WTC11 (cell line): ENCODE measurements around the gene LIPH. TPM values are rescaled to one million over a fixed set of nuclear protein-coding genes. Genes with fewer than 3 reads are reported as not detected.

Source experiments
- ATAC-seq: fragments of 200-7000 bp; cut with Tn5 transposase; 2 replicates; pipeline ENCODE4 v1.10.0; 2021; ENCODE audit warnings: mild to moderate bottlenecking, moderate library complexity
- CTCF ChIA-PET: fragments of 300-600 bp; sonication (Branson Sonifier 250); formaldehyde crosslinking; loops from one replicate; lab custom pipeline; 2021; ENCODE audit warnings: antibody characterized with exemption; lab: Charles Lee
- POLR2A ChIA-PET: fragments of 350-600 bp; sonication (Branson Sonifier 250); formaldehyde crosslinking; loops from one replicate; lab custom pipeline; 2021; ENCODE audit warnings: antibody characterized with exemption; lab: Charles Lee
- DNase-seq: peaks from one replicate; pipeline ENCODE4 v3.0.0; 2021; ENCODE audit warnings: low spot score
- H3K27ac Mint-ChIP-seq: 2 replicates; pipeline ENCODE4 v1.8.0; 2021; ENCODE audit warnings: mixed read lengths
- H3K27me3 Mint-ChIP-seq: 2 replicates; pipeline ENCODE4 v1.8.0; 2021; ENCODE audit warnings: low read depth, mild to moderate bottlenecking, moderate library complexity, mixed read lengths
- H3K36me3 Mint-ChIP-seq: 2 replicates; pipeline ENCODE4 v1.8.0; 2021; ENCODE audit warnings: mixed read lengths
- H3K4me1 Mint-ChIP-seq: 2 replicates; pipeline ENCODE4 v1.8.0; 2022; ENCODE audit warnings: mixed read lengths
- H3K4me3 Mint-ChIP-seq: 2 replicates; pipeline ENCODE4 v1.8.0; 2021; ENCODE audit warnings: mild to moderate bottlenecking, moderate library complexity, mixed read lengths
- H3K9me3 Mint-ChIP-seq: 2 replicates; pipeline ENCODE4 v1.8.0; 2021; ENCODE audit warnings: mixed read lengths
- ARID4B ChIP-seq: sonication (generic); formaldehyde crosslinking; IDR thresholded peaks from 2 replicates; pipeline ENCODE4 v1.8.0; 2023; ENCODE audit warnings: missing genetic modification reagents, mild to moderate bottlenecking, borderline replicate concordance
- ATF6 ChIP-seq: sonication (generic); formaldehyde crosslinking; IDR thresholded peaks from 2 replicates; pipeline ENCODE4 v1.8.1; 2023; ENCODE audit warnings: mild to moderate bottlenecking, missing genetic modification reagents
- CTCF ChIP-seq: fragments of 200-600 bp; IDR thresholded peaks from 2 replicates; pipeline ENCODE4 v1.8.0; 2022; ENCODE audit warnings: antibody characterized with exemption
- ETV6 ChIP-seq: sonication (generic); formaldehyde crosslinking; IDR thresholded peaks from 2 replicates; pipeline ENCODE4 v1.8.1; 2022; ENCODE audit warnings: mild to moderate bottlenecking, missing genetic modification reagents
- HMGXB4 ChIP-seq: sonication (generic); formaldehyde crosslinking; IDR thresholded peaks from 2 replicates; pipeline ENCODE4 v1.8.1; 2023; ENCODE audit warnings: mild to moderate bottlenecking, moderate library complexity, missing genetic modification reagents
- JAZF1 ChIP-seq: fragments of 250-450 bp; sonication (Bioruptor Pico); IDR thresholded peaks from 2 replicates; pipeline ENCODE4 v1.9.0; 2021; ENCODE audit warnings: moderate library complexity, mild to moderate bottlenecking, inconsistent platforms
- JUN ChIP-seq: sonication (generic); formaldehyde crosslinking; IDR thresholded peaks from 2 replicates; pipeline ENCODE4 v1.8.0; 2023; ENCODE audit warnings: mild to moderate bottlenecking, missing genetic modification reagents
- MYBL2 ChIP-seq: sonication (generic); formaldehyde crosslinking; IDR thresholded peaks from 2 replicates; pipeline ENCODE4 v1.8.1; 2023; ENCODE audit warnings: mild to moderate bottlenecking, moderate library complexity, missing genetic modification reagents
- PRDM15 ChIP-seq: sonication (generic); formaldehyde crosslinking; IDR thresholded peaks from 2 replicates; pipeline ENCODE4 v1.8.0; 2022; ENCODE audit warnings: missing genetic modification reagents
- PRRX2 ChIP-seq: fragments of 250-450 bp; sonication (Bioruptor Pico); IDR thresholded peaks from 2 replicates; pipeline ENCODE4 v1.8.0; 2021; ENCODE audit warnings: mild to moderate bottlenecking
- RORB ChIP-seq: fragments of 250-450 bp; sonication (Bioruptor Pico); IDR thresholded peaks from 2 replicates; pipeline ENCODE4 v1.9.0; 2021; ENCODE audit warnings: mild to moderate bottlenecking
- TCF7 ChIP-seq: sonication (generic); formaldehyde crosslinking; IDR thresholded peaks from 2 replicates; pipeline ENCODE4 v1.8.0; 2022; ENCODE audit warnings: mild to moderate bottlenecking, low read depth, missing genetic modification reagents, moderate library complexity
- TP53 ChIP-seq: sonication (generic); formaldehyde crosslinking; IDR thresholded peaks from 2 replicates; pipeline ENCODE4 v1.8.1; 2023; ENCODE audit warnings: mild to moderate bottlenecking, missing genetic modification reagents
- ZBTB21 ChIP-seq: sonication (generic); formaldehyde crosslinking; IDR thresholded peaks from 2 replicates; pipeline ENCODE4 v1.8.1; 2023; ENCODE audit warnings: mild to moderate bottlenecking, missing genetic modification reagents, borderline replicate concordance
- ZNF219 ChIP-seq: sonication (generic); formaldehyde crosslinking; IDR thresholded peaks from 2 replicates; pipeline ENCODE4 v1.8.0; 2023; ENCODE audit warnings: missing genetic modification reagents, mild to moderate bottlenecking, borderline replicate concordance
- ZNF232 ChIP-seq: sonication (generic); formaldehyde crosslinking; IDR thresholded peaks from 2 replicates; pipeline ENCODE4 v1.8.0; 2022; ENCODE audit warnings: mild to moderate bottlenecking, missing genetic modification reagents
- ZNF263 ChIP-seq: sonication (generic); formaldehyde crosslinking; IDR thresholded peaks from 2 replicates; pipeline ENCODE4 v1.8.1; 2022; ENCODE audit warnings: low read depth, mild to moderate bottlenecking, moderate library complexity, missing genetic modification reagents
- ZNF396 ChIP-seq: fragments of 250-450 bp; sonication (Bioruptor Pico); IDR thresholded peaks from 2 replicates; pipeline ENCODE4 v1.8.0; 2021; ENCODE audit warnings: mild to moderate bottlenecking, moderate library complexity, borderline replicate concordance
- ZNF423 ChIP-seq: fragments of 250-450 bp; sonication (Bioruptor Pico); IDR thresholded peaks from 2 replicates; pipeline ENCODE4 v2.1.2; 2022; ENCODE audit warnings: mild to moderate bottlenecking, moderate library complexity
- total RNA-seq: library from RNA; stranded (reverse); gene quantifications from 3 replicates; pipeline ENCODE4 v1.2.3, GENCODE V29; 2021

The LIPH gene
- total RNA-seq, 1 experiment from 2014 or later: 0.07 TPM

GRCh38 chr3:185540695-185541094 is 11.7 kb downstream of the LIPH start:
- CTCF ChIA-PET: interaction anchor here (0.7 to 1.7 kb wide), 3 partner anchors 11 to 35 kb away, joined by 3 to 8 read pairs (median 3); partner anchors contain the start of gene LIPH
- H3K36me3 Mint-ChIP-seq: no peaks in the 10 kb centered on the region

GRCh38 chr3:185539934-185540333 is 12.5 kb downstream of the LIPH start:
- Mint-ChIP-seq H3K4me3 (no peak overlapping the region), H3K27ac (no peak overlapping the region), H3K36me3 (no peaks in the 10 kb centered on the region), H3K9me3 (no peaks in the 10 kb centered on the region), H3K4me1 (no peaks in the 10 kb centered on the region; the same call in 1 of the 2 replicates), H3K27me3 (no peaks in the 10 kb centered on the region)
- DNase-seq (no peak), ATAC-seq (no peak)
- POLR2A ChIA-PET: no interaction called here
- CTCF ChIA-PET: interaction anchor here (0.7 to 1.7 kb wide), 3 partner anchors 12 to 36 kb away, joined by 3 to 8 read pairs (median 3); partner anchors contain the start of gene LIPH
- TF ChIP-seq ATF6 (CRISPR knock-in tag): no peak
- no peak for TF ChIP-seq JAZF1 (CRISPR knock-in tag)
- TF ChIP-seq JUN (CRISPR knock-in tag): no peak
- no peak for TF ChIP-seq HMGXB4 (CRISPR knock-in tag)
- TF ChIP-seq ZNF396: no peak
- TF ChIP-seq TCF7: no peak
- no peak for TF ChIP-seq ZNF232 (CRISPR knock-in tag)
- TF ChIP-seq ZNF219 (CRISPR knock-in tag): no peak
- TF ChIP-seq RORB (CRISPR knock-in tag): no peak
- TF ChIP-seq MYBL2 (CRISPR knock-in tag): no peak
- no peak for TF ChIP-seq TP53 (CRISPR knock-in tag)
- no peak for TF ChIP-seq CTCF
- TF ChIP-seq ETV6 (CRISPR knock-in tag): no peak
- no peak for TF ChIP-seq ZBTB21 (CRISPR knock-in tag)
- TF ChIP-seq ZNF263 (CRISPR knock-in tag): no peak
- no peak for TF ChIP-seq ARID4B

More at GRCh38 chr3:185540695-185541094, 11.7 kb downstream of the LIPH start:
- no peak for DNase-seq
- Mint-ChIP-seq H3K4me1 (no peaks in the 10 kb centered on the region; the same call in 1 of the 2 replicates), H3K27me3 (no peaks in the 10 kb centered on the region), H3K27ac (no peak overlapping the region), H3K9me3 (no peaks in the 10 kb centered on the region), H3K4me3 (no peak overlapping the region)
- POLR2A ChIA-PET: no interaction called here
- ATAC-seq: no peak
- TF ChIP-seq PRDM15: peak; percentile 59; the same call in 1 of the 2 replicates
- no peak for TF ChIP-seq PRRX2
- no peak for TF ChIP-seq ZNF423 (CRISPR knock-in tag)
